ENCODE data around the gene DTD2. TPM values are rescaled to one million over a fixed set of nuclear protein-coding genes. Genes with fewer than 3 reads are reported as not detected.

DTD2 gene
- total and polyA plus RNA-seq, 2 donors from 2014 or later: 7.7 to 16.2 TPM

GRCh38 chr14:31401369-31401932 is 55.9 kb downstream of the DTD2 start:
- no peak overlapping the region for H3K27ac ChIP-seq (ENCODE audit: low read depth in 2 of 2, low read length in 2 of 2)
- H3K27me3 ChIP-seq (ENCODE audit: control insufficient read depth, insufficient read depth, low read length): no peaks in the 10 kb centered on the region
- no peaks in the 10 kb centered on the region for H3K4me1 ChIP-seq (ENCODE audit: control insufficient read depth in 2 of 3, insufficient read depth in 2 of 3, low read depth in 1 of 3, low read length in 3 of 3)
- DNase-seq: no peak
- H3K36me3 ChIP-seq (ENCODE audit: control insufficient read depth in 2 of 3, insufficient read depth in 3 of 3, low read length in 3 of 3): peaks cover 0 to 7% (median 2%) of the 10 kb centered on the region in 3 donors
- H3K4me3 ChIP-seq (ENCODE audit: low read length in 3 of 3): no peak overlapping the region
- no peaks in the 10 kb centered on the region for H3K9me3 ChIP-seq (ENCODE audit: control insufficient read depth in 2 of 3, insufficient read depth in 1 of 3, low read length in 3 of 3)
- no peak for FAIRE-seq
- H3K9ac ChIP-seq (ENCODE audit: low read length in 3 of 3): no peak overlapping the region
- no peak for TF ChIP-seq CTCF (IDR thresholded peaks at IDR 0.05; ENCODE audit: borderline replicate concordance, extremely low read depth, insufficient read depth)
- intact Hi-C loops (cut with DNase I): no loop called here

- Histone ChIP-seq H3K27ac (ENCODE audit: low read depth in 2 of 2, low read length in 2 of 2) (no peak overlapping the region), H3K9me3 (ENCODE audit: control insufficient read depth in 2 of 3, insufficient read depth in 1 of 3, low read length in 3 of 3) (no peaks in the 10 kb centered on the region), H3K4me1 (ENCODE audit: control insufficient read depth in 2 of 3, insufficient read depth in 2 of 3, low read depth in 1 of 3, low read length in 3 of 3) (no peaks in the 10 kb centered on the region), H3K27me3 (ENCODE audit: control insufficient read depth, insufficient read depth, low read length) (no peaks in the 10 kb centered on the region), H3K9ac (ENCODE audit: low read length in 3 of 3) (no peak overlapping the region), H3K36me3 (ENCODE audit: control insufficient read depth in 2 of 3, insufficient read depth in 3 of 3, low read length in 3 of 3) (peaks cover 0 to 7% (median 2%) of the 10 kb centered on the region in 3 donors), H3K4me3 (ENCODE audit: low read length in 3 of 3) (no peak overlapping the region)
- DNase-seq: no peak
- peak; percentile 84 for FAIRE-seq
- TF ChIP-seq CTCF (IDR thresholded peaks at IDR 0.05; ENCODE audit: borderline replicate concordance, extremely low read depth, insufficient read depth): no peak
- intact Hi-C loops (cut with DNase I): no loop called here
Measured at GRCh38 chr14:31400031-31400638, 57.2 kb downstream of the DTD2 start.

Other genes starting within 250 kb of the DTD2 start
- gene HECTD1, start 249.7 kb downstream of the DTD2 start, total RNA-seq: 164 TPM
- 35.5 TPM for gene HECTD1, start 249.7 kb downstream of the DTD2 start, polyA plus RNA-seq (ENCODE audit: insufficient read depth, low read depth, low replicate concordance)
- 30.4 TPM for gene HEATR5A, start 37.0 kb downstream of the DTD2 start, total RNA-seq
- 8.0 TPM for gene HEATR5A, start 37.0 kb downstream of the DTD2 start, polyA plus RNA-seq (ENCODE audit: insufficient read depth, low read depth, low replicate concordance)
- gene GPR33, start 30.5 kb upstream of the DTD2 start, total RNA-seq: not detected
- not detected for gene GPR33, start 30.5 kb upstream of the DTD2 start, polyA plus RNA-seq (ENCODE audit: insufficient read depth, low read depth, low replicate concordance)
- gene NUBPL, start 103.9 kb upstream of the DTD2 start, total RNA-seq: 16.2 TPM
- 11.2 TPM for gene NUBPL, start 103.9 kb upstream of the DTD2 start, polyA plus RNA-seq (ENCODE audit: insufficient read depth, low read depth, low replicate concordance)